HCT116 (cell line): ENCODE results near the gene SLC19A1. TPM values are rescaled to one million over a fixed set of nuclear protein-coding genes. Genes with fewer than 3 reads are reported as not detected.

Source experiments
- ATAC-seq: fragments of 200-7000 bp; cut with Tn5 transposase; 2 replicates; pipeline ENCODE4 v1.9.1; 2020; ENCODE audit warnings: mild to moderate bottlenecking, moderate library complexity
- BruUV-seq: library from RNA; stranded (reverse); fragments of 400-500 nt; replicated peaks from 2 replicates; lab custom pipeline; 2021; lab: Mats Ljungman, UMichigan
- CTCF ChIA-PET: fragments of 300-600 bp; sonication (Branson Sonifier 250); formaldehyde crosslinking; loops from one replicate; lab custom pipeline; 2021; ENCODE audit warnings: antibody characterized with exemption; lab: Charles Lee
- POLR2A ChIA-PET: fragments of 300-600, 350-600 bp; sonication (Branson Sonifier 250); formaldehyde crosslinking; loops from one replicate; lab custom pipeline; 2021; ENCODE audit warnings: antibody characterized with exemption; lab: Charles Lee
- RAD21 ChIA-PET, 2 experiments: fragments of 300-600 bp; sonication (Branson Sonifier 250); formaldehyde crosslinking; loops; one replicate each; lab custom pipeline; 2023; ENCODE audit warnings: low total read pairs in 2 of 2; ENCODE audit not compliant: uncharacterized antibody in 2 of 2, unreplicated experiment in 2 of 2, low non-redundant PET in 1 of 2; lab: Charles Lee
- DNase-seq: peaks from one replicate; pipeline ENCODE4 v3.0.0-alpha.2; 2010; ENCODE audit warnings: low read depth, low spot score
- H2AFZ ChIP-seq: fragments of 200-600 bp; shearing (Covaris generic), sonication (generic); 2 replicates; pipeline ENCODE4 v1.6.1; 2017; ENCODE audit warnings: low read depth, mixed run types, mixed read lengths, antibody characterized with exemption, low read length; ENCODE audit not compliant: poor library complexity, severe bottlenecking
- H3K27ac ChIP-seq: 2 replicates; pipeline ENCODE4 v1.5.1; 2012; ENCODE audit warnings: low read depth, low read length
- H3K27me3 ChIP-seq: fragments of 200-600 bp; sonication (generic); 2 replicates; pipeline ENCODE4 v1.6.1; 2016; ENCODE audit warnings: mixed run types, low read length, mixed read lengths; ENCODE audit not compliant: insufficient read depth
- H3K36me3 ChIP-seq, 2 experiments: fragments of 200-500 bp in 1 of 2; fragments of 200-600 bp in 1 of 2; sonication (Bioruptor generic) in 1 of 2; sonication (generic) in 1 of 2; 2 replicates each; pipeline versions ENCODE4 v1.5.1 to v1.6.1; 2014 to 2016; ENCODE audit warnings: low read length in 2 of 2, inconsistent platforms in 1 of 2, mixed read lengths in 1 of 2, mixed run types in 1 of 2; ENCODE audit not compliant: insufficient read depth in 2 of 2, control insufficient read depth in 1 of 2
- H3K4me1 ChIP-seq, 2 experiments: fragments of 200-600 bp in 1 of 2; sonication (generic) in 1 of 2; 2 replicates each; pipeline versions ENCODE4 v1.5.1 to v1.6.1; 2012 to 2017; ENCODE audit warnings: low read length in 2 of 2, inconsistent platforms in 1 of 2, mild to moderate bottlenecking in 1 of 2, mixed read lengths in 1 of 2, mixed run types in 1 of 2, moderate library complexity in 1 of 2; ENCODE audit not compliant: insufficient read depth in 2 of 2, control insufficient read depth in 1 of 2
- H3K4me2 ChIP-seq: fragments of 200-600 bp; sonication (generic); 2 replicates; pipeline ENCODE4 v1.6.1; 2017; ENCODE audit warnings: mixed run types, low read length, mixed read lengths
- H3K4me3 ChIP-seq, 2 experiments: fragments of 200-600 bp in 1 of 2; sonication (generic) in 1 of 2; replicated peaks in 1 of 2; 2 replicates each; pipeline ENCODE4 v1.5.1; 2011 to 2016; ENCODE audit warnings: low read length in 2 of 2, control low read depth in 1 of 2, low read depth in 1 of 2, mild to moderate bottlenecking in 1 of 2, mixed read lengths in 1 of 2, mixed run types in 1 of 2
- H3K79me2 ChIP-seq: fragments of 200-600 bp; sonication (generic); 2 replicates; pipeline ENCODE4 v1.6.1; 2017; ENCODE audit warnings: mild to moderate bottlenecking, mixed run types, low read length, moderate library complexity, mixed read lengths; ENCODE audit not compliant: insufficient read depth
- H3K9ac ChIP-seq: fragments of 200-600 bp; sonication (generic); 2 replicates; pipeline ENCODE4 v1.6.1; 2016; ENCODE audit warnings: low read length, mixed read lengths
- H3K9me2 ChIP-seq: fragments of 200-600 bp; sonication (generic), shearing (Covaris generic); 2 replicates; pipeline ENCODE4 v1.6.1; 2017; ENCODE audit warnings: mixed run types, mild to moderate bottlenecking, moderate library complexity; ENCODE audit not compliant: insufficient read depth
- H3K9me3 ChIP-seq, 2 experiments: fragments of 200-500 bp in 1 of 2; fragments of 200-600 bp in 1 of 2; sonication (Bioruptor generic) in 1 of 2; sonication (generic) in 1 of 2; 2 replicates each; pipeline ENCODE4 v1.6.1; 2014 to 2017; ENCODE audit warnings: low read length in 2 of 2, mixed read lengths in 2 of 2, inconsistent platforms in 1 of 2, low read depth in 1 of 2, mild to moderate bottlenecking in 1 of 2, mixed run types in 1 of 2, moderate library complexity in 1 of 2; ENCODE audit not compliant: control insufficient read depth in 1 of 2, insufficient read depth in 1 of 2
- H4K20me1 ChIP-seq: fragments of 200-600 bp; sonication (generic), shearing (Covaris generic); 2 replicates; pipeline ENCODE4 v1.6.1; 2017; ENCODE audit warnings: mixed run types, mild to moderate bottlenecking, moderate library complexity; ENCODE audit not compliant: insufficient read depth
- ATF3 ChIP-seq: IDR thresholded peaks from 2 replicates; pipeline ENCODE4 v1.6.1; 2012
- CEBPB ChIP-seq: IDR thresholded peaks from 2 replicates; pipeline ENCODE4 v1.6.1; 2012; ENCODE audit warnings: low read depth
- CTCF ChIP-seq, 3 experiments: fragments of 200-600 bp in 1 of 3; sonication (generic) in 1 of 3; IDR thresholded peaks in 2 of 3; conservative IDR thresholded peaks in 1 of 3; 2 replicates each; pipeline ENCODE4 v1.5.1; 2012 to 2017; ENCODE audit warnings: low read depth in 2 of 3, low read length in 2 of 3, antibody characterized with exemption in 1 of 3, borderline replicate concordance in 1 of 3, control low read depth in 1 of 3, mild to moderate bottlenecking in 1 of 3, mixed read lengths in 1 of 3, mixed run types in 1 of 3, moderate library complexity in 1 of 3; ENCODE audit not compliant: insufficient read depth in 1 of 3
- ELF1 ChIP-seq: IDR thresholded peaks from 2 replicates; pipeline ENCODE4 v1.6.1; 2012; ENCODE audit warnings: low read depth, borderline replicate concordance
- EZH2 ChIP-seq: fragments of 200-600 bp; sonication (generic); IDR thresholded peaks from 2 replicates; pipeline ENCODE4 v1.6.1; 2017; ENCODE audit warnings: antibody characterized with exemption, mixed run types
- FOSL1 ChIP-seq: IDR thresholded peaks from 2 replicates; pipeline ENCODE4 v1.6.1; 2012; ENCODE audit warnings: low read depth
- REST ChIP-seq: IDR thresholded peaks from 2 replicates; pipeline ENCODE4 v1.6.1; 2012; ENCODE audit warnings: low read depth
- SRF ChIP-seq: IDR thresholded peaks from 2 replicates; pipeline ENCODE4 v1.6.1; 2012; ENCODE audit warnings: low read depth
- TCF7L2 ChIP-seq: IDR thresholded peaks from 2 replicates; pipeline ENCODE4 v1.7.0; 2011; ENCODE audit warnings: borderline replicate concordance, inconsistent platforms; ENCODE audit not compliant: insufficient read depth, insufficient read length; ENCODE audit errors: extremely low read depth
- ZBTB33 ChIP-seq: IDR thresholded peaks from 2 replicates; pipeline ENCODE4 v1.6.1; 2011; ENCODE audit warnings: mild to moderate bottlenecking, low read length, moderate library complexity; ENCODE audit not compliant: insufficient replicate concordance; ENCODE audit errors: extremely low read depth
- ZNF274 ChIP-seq: fragments of 200-500 bp; sonication (Bioruptor generic); IDR thresholded peaks from 2 replicates; pipeline ENCODE4 v1.6.1; 2014; ENCODE audit warnings: mild to moderate bottlenecking, low read depth, low read length, inconsistent platforms
- intact Hi-C: fragments of 100-400 bp; cut with micrococcal nuclease; formaldehyde crosslinking; loops from 2 replicates; pipeline ENCODE4 v1.10.0; 2022
- total RNA-seq: library from RNA; stranded (reverse); gene quantifications from one replicate; pipeline ENCODE4 v1.2.1, GENCODE V29; 2021; ENCODE audit not compliant: unreplicated experiment

The SLC19A1 gene
- total RNA-seq, 1 experiment from 2014 or later, result 50.2 TPM

- TF ChIP-seq ELF1, result no peak
These were observed 66.3 kb downstream of the SLC19A1 start (continued) for GRCh38 chr21:45475797-45476570.

GRCh38 chr21:45475004-45475685 is 67.1 kb downstream of the SLC19A1 start:
- peaks cover 0 to 19% of the 10 kb centered on the region in 2 experiments; a peak in 1 of 4 replicates for H3K36me3 ChIP-seq
- no peaks in the 10 kb centered on the region for H3K9me3 ChIP-seq
- peaks cover 5 to 13% of the 10 kb centered on the region in 2 experiments; a peak in 3 of 4 replicates for H3K4me1 ChIP-seq
- no peak overlapping the region for H2AFZ ChIP-seq
- no peaks in the 10 kb centered on the region for H4K20me1 ChIP-seq
- no peak overlapping the region for H3K27ac ChIP-seq
- H3K4me2 ChIP-seq, result no peak overlapping the region
- H3K27me3 ChIP-seq, result no peaks in the 10 kb centered on the region
- BruUV-seq, result no TSS peak
- no peaks in the 10 kb centered on the region for H3K9me2 ChIP-seq
- H3K4me3 ChIP-seq, result no peak overlapping the region
- no peak for DNase-seq
- no peak for ATAC-seq
- intact Hi-C loops, result loop anchor here (10.0 kb wide), 1 partner anchor 350 kb away; no protein-coding TSS in a partner anchor
- ChIA-PET CTCF (no interaction called here), POLR2A (no interaction called here), RAD21 (no interaction called here)
- H3K9ac ChIP-seq, result no peak overlapping the region
- H3K79me2 ChIP-seq, result peaks cover 4% of the 10 kb centered on the region; the same call in 1 of the 2 replicates
- TF ChIP-seq EZH2, result no peak
- no peak for TF ChIP-seq ZNF274
- TF ChIP-seq ATF3, result no peak
- no peak for TF ChIP-seq CEBPB
- no peak for TF ChIP-seq REST
- TF ChIP-seq ZBTB33, result no peak
- TF ChIP-seq SRF, result no peak
- no peak for TF ChIP-seq TCF7L2
- TF ChIP-seq CTCF (IDR thresholded peaks at IDR 0.05 in 2 of 3, conservative IDR thresholded peaks at IDR 0.05 in 1 of 3; ENCODE audit: borderline replicate concordance in 1 of 3, insufficient read depth in 1 of 3, low read depth in 2 of 3, low read length in 2 of 3), result no peak
- no peak for TF ChIP-seq ELF1
- TF ChIP-seq FOSL1, result no peak
